B cell (primary cell): ENCODE data around the gene URM1. TPM values are rescaled to one million over a fixed set of nuclear protein-coding genes. Genes with fewer than 3 reads are reported as not detected.
"Not testable (repeated sequence)": the region's sequence is repeated elsewhere in the genome, so short reads cannot be mapped to it uniquely, and the experiment has no call there.

Source experiments
- ATAC-seq: fragments of 200-7000 bp; cut with Tn5 transposase; one replicate; pipeline ENCODE4 v1.10.0; 2021; ENCODE audit warnings: low read depth, mild to moderate bottlenecking, moderate number of reproducible peaks, moderate library complexity
- CTCF ChIA-PET: fragments of 350-600 bp; sonication (Branson Sonifier 250); formaldehyde crosslinking; loops from one replicate; lab custom pipeline; 2021; ENCODE audit warnings: antibody characterized with exemption, inconsistent platforms; lab: Charles Lee
- POLR2A ChIA-PET: fragments of 350-600 bp; sonication (Branson Sonifier 250); formaldehyde crosslinking; loops from one replicate; lab custom pipeline; 2021; ENCODE audit warnings: antibody characterized with exemption; lab: Charles Lee
- DNase-seq: peaks from one replicate; pipeline ENCODE4 v3.0.0; 2013
- H2AFZ ChIP-seq: 2 replicates; pipeline ENCODE4 v1.6.1; 2012; ENCODE audit warnings: mild to moderate bottlenecking, low read depth, low read length; ENCODE audit not compliant: insufficient read depth, poor library complexity, severe bottlenecking
- H3K27ac ChIP-seq, 2 donors: 1 replicate in 1 of 2; 2 replicates in 1 of 2; pipeline ENCODE4 v1.5.1; 2012 to 2013; ENCODE audit warnings: low read length in 2 of 2, mild to moderate bottlenecking in 2 of 2, moderate library complexity in 1 of 2
- H3K27me3 ChIP-seq, 4 experiments: fragments of 200-600 bp in 1 of 4; sonication (generic) in 1 of 4; replicated peaks in 1 of 4; 1 replicate in 2 of 4; 2 replicates in 2 of 4; pipeline versions ENCODE4 v1.6.1 to v1.7.0; 2013 to 2016; ENCODE audit warnings: low read length in 3 of 4, mild to moderate bottlenecking in 2 of 4, mixed read lengths in 1 of 4, moderate library complexity in 1 of 4; ENCODE audit not compliant: insufficient read depth in 4 of 4, control insufficient read depth in 3 of 4; ENCODE audit errors: control extremely low read depth in 1 of 4
- H3K36me3 ChIP-seq, 2 experiments: replicated peaks in 1 of 2; 1 replicate in 1 of 2; 2 replicates in 1 of 2; pipeline versions ENCODE4 v1.6.1 to v1.7.1; 2013; ENCODE audit warnings: low read length in 1 of 2; ENCODE audit not compliant: insufficient read depth in 2 of 2, control insufficient read depth in 1 of 2; ENCODE audit errors: control extremely low read depth in 1 of 2, extremely low read depth in 1 of 2
- H3K4me1 ChIP-seq, 2 donors: fragments of 200-600 bp in 1 of 2; sonication (generic) in 1 of 2; 1 replicate in 1 of 2; 2 replicates in 1 of 2; pipeline versions ENCODE4 v1.5.1 to v1.6.1; 2013 to 2017; ENCODE audit warnings: low read length in 2 of 2; ENCODE audit not compliant: control insufficient read depth in 2 of 2, insufficient read depth in 2 of 2
- H3K4me2 ChIP-seq: replicated peaks from 2 replicates; pipeline ENCODE3; 2012; ENCODE audit warnings: mild to moderate bottlenecking, low read depth, low read length; ENCODE audit not compliant: poor library complexity, severe bottlenecking
- H3K4me3 ChIP-seq, 5 experiments: fragments of 200-600 bp in 1 of 5; sonication (generic) in 1 of 5; 1 replicate in 3 of 5; 2 replicates in 2 of 5; pipeline versions ENCODE4 v1.5.1 to v1.7.0; 2011 to 2016; ENCODE audit warnings: low read length in 4 of 5, mild to moderate bottlenecking in 4 of 5, low read depth in 2 of 5, control low read depth in 1 of 5, moderate library complexity in 1 of 5; ENCODE audit not compliant: insufficient read depth in 1 of 5; ENCODE audit errors: control extremely low read depth in 1 of 5, extremely low read depth in 1 of 5
- H3K79me2 ChIP-seq: fragments of 200-600 bp; sonication (generic); one replicate; pipeline ENCODE4 v1.6.0; 2016; ENCODE audit warnings: low read length; ENCODE audit not compliant: control insufficient read depth, insufficient read depth
- H3K9ac ChIP-seq: fragments of 200-600 bp; sonication (generic); 2 replicates; pipeline ENCODE4 v1.6.1; 2017; ENCODE audit warnings: mild to moderate bottlenecking, low read length, moderate library complexity
- H3K9me3 ChIP-seq, 3 donors: one replicate each; pipeline versions ENCODE4 v1.6.1 to v1.7.1; 2013; ENCODE audit warnings: low read length in 2 of 3; ENCODE audit not compliant: control insufficient read depth in 2 of 3, insufficient read depth in 1 of 3; ENCODE audit errors: control extremely low read depth in 1 of 3
- H4K20me1 ChIP-seq: 2 replicates; pipeline ENCODE4 v1.6.0; 2012; ENCODE audit warnings: mild to moderate bottlenecking, low read length; ENCODE audit not compliant: insufficient read depth, control insufficient read depth, poor library complexity, severe bottlenecking
- H3K27ac Mint-ChIP-seq: one replicate; pipeline ENCODE4 v1.8.0; 2021; ENCODE audit warnings: mixed read lengths
- H3K27me3 Mint-ChIP-seq: one replicate; pipeline ENCODE4 v1.8.0; 2021; ENCODE audit warnings: mixed read lengths
- H3K4me1 Mint-ChIP-seq: one replicate; pipeline ENCODE4 v1.8.0; 2021; ENCODE audit warnings: mixed read lengths
- H3K4me3 Mint-ChIP-seq: one replicate; pipeline ENCODE4 v1.8.0; 2021; ENCODE audit warnings: mixed read lengths
- H3K9me3 Mint-ChIP-seq: one replicate; pipeline ENCODE4 v1.8.0; 2022; ENCODE audit warnings: mixed read lengths; ENCODE audit not compliant: insufficient read depth
- EZH2 ChIP-seq: IDR thresholded peaks from 2 replicates; pipeline ENCODE4 v1.6.1; 2012; ENCODE audit warnings: borderline replicate concordance, low read depth, mild to moderate bottlenecking, moderate library complexity, low read length; ENCODE audit not compliant: insufficient read depth, poor library complexity, severe bottlenecking
- WGBS: methylation state at CpG from one replicate; pipeline ENCODE4 v1.1.5; 2013; ENCODE audit warnings: missing lambda C conversion rate; ENCODE audit not compliant: insufficient coverage; 5-methylcytosine and 5-hydroxymethylcytosine counted together
- intact Hi-C: fragments of 100-400 bp; cut with micrococcal nuclease; formaldehyde crosslinking; loops from one replicate; pipeline ENCODE4 v1.10.0; 2022
- polyA plus RNA-seq: library from polyadenylated mRNA; depleted of rRNA; stranded (reverse); fragments of >200 nt; gene quantifications from 2 replicates; pipeline ENCODE4 v1.2.3, GENCODE V29; 2012
- total RNA-seq, 2 donors: library from RNA; stranded (reverse); fragments of 120-200 nt in 1 of 2; gene quantifications; 1 replicate in 1 of 2; 2 replicates in 1 of 2; pipeline versions ENCODE4 v1.2.3 to v1.2.4, GENCODE V29; 2013 to 2022
- TF ChIP-seq, protein P1 (sequence below): fragments of 200-600 bp; IDR thresholded peaks from one replicate; pipeline ENCODE4 v1.8.0; 2022; ENCODE audit warnings: antibody characterized with exemption, mild to moderate bottlenecking

Gene URM1
- total and polyA plus RNA-seq, 2 donors (not counting 1 experiment from before 2014, with no cell fraction given) = 40.3 to 43.8 TPM

DNA sequence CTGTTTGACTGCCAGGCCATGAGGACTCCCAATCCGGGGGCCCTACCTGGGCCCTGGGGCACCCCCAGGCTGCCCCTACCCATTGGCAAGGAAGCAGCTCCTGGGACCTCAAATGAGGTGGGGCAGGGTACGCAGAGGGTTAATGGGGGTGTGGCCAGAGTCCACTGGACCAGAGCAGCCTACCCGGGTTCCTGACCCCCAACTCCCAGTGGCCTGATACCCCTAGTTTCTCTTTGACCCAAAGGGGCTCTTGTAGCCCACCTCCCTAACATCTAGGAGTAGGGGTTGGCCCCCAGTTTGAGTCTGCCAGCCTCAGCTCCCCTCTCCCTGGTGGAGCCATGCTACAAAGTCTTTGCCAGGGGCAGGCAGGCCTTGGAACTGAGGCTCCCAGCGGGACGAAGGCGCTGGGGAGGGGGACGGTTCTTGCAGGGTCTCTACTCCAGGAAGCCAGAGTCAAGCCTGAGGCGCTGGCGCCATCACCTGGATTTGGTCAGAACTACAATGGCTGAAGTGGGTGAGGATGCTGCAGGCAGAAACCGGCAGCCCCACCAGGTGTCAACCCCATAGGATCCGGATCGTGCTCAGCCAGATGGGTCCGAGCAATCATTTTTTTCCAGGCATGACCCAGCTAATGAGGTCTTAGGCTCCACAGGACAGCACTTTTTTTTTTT is 41.1 kb downstream of the URM1 start:
- POLR2A ChIA-PET = interaction anchor here (0.7 kb wide), 1 partner anchor 10 kb away, joined by 8 read pairs; no protein-coding TSS in a partner anchor

DNA sequence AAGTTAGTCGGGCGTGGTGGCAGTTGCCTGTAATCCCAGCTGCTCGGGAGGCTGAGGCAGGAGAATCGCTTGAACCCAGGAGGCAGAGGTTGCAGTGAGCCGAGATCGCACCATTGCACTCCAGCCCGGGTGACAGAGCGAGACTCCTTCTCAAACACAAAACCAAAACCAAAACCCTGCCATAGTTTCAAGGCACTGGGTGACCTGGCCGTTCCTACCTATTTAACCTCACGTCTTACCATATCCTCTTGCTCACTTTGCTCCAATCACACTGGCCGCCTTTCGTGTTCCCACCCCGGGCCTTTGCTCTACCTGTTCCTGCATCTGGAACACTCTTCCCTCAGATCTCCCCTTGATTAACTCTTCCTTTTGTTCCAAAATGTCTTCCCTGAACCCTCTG is 42.6 kb downstream of the URM1 start:
- 87% methylated on average over 12 of the region's 13 CpGs for WGBS

More for the DNA sequence above, 41.1 kb downstream of the URM1 start:
- no peaks in the 10 kb centered on the region for H4K20me1 ChIP-seq
- no peak overlapping the region for H3K27ac ChIP-seq
- no peak overlapping the region for H3K9ac ChIP-seq
- CTCF ChIA-PET = interaction anchor here (0.7 to 1.6 kb wide), 4 partner anchors 8 to 51 kb away, joined by 3 to 9 read pairs (median 4); partner anchors contain the start of gene CERCAM
- ATAC-seq (no peak), DNase-seq (peak; percentile 46)
- H3K27me3 Mint-ChIP-seq = peaks cover 48% of the 10 kb centered on the region
- no peaks in the 10 kb centered on the region for H3K9me3 Mint-ChIP-seq
- H3K36me3 ChIP-seq = no peaks in the 10 kb centered on the region
- H3K79me2 ChIP-seq = no peaks in the 10 kb centered on the region
- 21% methylated on average over 11 of the region's 13 CpGs for whole genome bisulfite sequencing
- intact Hi-C loops = loop anchor here (10.0 kb wide), 1 partner anchor 117 kb away; no protein-coding TSS in a partner anchor
- peaks cover 0 to 44% (median 10%) of the 10 kb centered on the region in 4 experiments for H3K27me3 ChIP-seq
- H3K9me3 ChIP-seq = peaks cover 0 to 4% (median 0%) of the 10 kb centered on the region in 3 donors
- H3K27ac Mint-ChIP-seq = no peak overlapping the region
- no peak overlapping the region for H3K4me3 Mint-ChIP-seq
- H3K4me1 ChIP-seq = no peaks in the 10 kb centered on the region
- no peak overlapping the region for H3K4me3 ChIP-seq
- TF ChIP-seq EZH2 = no peak
- TF ChIP-seq, protein P1, sequence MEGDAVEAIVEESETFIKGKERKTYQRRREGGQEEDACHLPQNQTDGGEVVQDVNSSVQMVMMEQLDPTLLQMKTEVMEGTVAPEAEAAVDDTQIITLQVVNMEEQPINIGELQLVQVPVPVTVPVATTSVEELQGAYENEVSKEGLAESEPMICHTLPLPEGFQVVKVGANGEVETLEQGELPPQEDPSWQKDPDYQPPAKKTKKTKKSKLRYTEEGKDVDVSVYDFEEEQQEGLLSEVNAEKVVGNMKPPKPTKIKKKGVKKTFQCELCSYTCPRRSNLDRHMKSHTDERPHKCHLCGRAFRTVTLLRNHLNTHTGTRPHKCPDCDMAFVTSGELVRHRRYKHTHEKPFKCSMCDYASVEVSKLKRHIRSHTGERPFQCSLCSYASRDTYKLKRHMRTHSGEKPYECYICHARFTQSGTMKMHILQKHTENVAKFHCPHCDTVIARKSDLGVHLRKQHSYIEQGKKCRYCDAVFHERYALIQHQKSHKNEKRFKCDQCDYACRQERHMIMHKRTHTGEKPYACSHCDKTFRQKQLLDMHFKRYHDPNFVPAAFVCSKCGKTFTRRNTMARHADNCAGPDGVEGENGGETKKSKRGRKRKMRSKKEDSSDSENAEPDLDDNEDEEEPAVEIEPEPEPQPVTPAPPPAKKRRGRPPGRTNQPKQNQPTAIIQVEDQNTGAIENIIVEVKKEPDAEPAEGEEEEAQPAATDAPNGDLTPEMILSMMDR = peak; percentile 44
- no peaks in the 10 kb centered on the region for H3K4me1 Mint-ChIP-seq
- no peak overlapping the region for H2AFZ ChIP-seq
- H3K4me2 ChIP-seq = no peak overlapping the region

More for the DNA sequence above, 42.6 kb downstream of the URM1 start:
- H3K79me2 ChIP-seq, H3K4me3 Mint-ChIP-seq, DNase-seq, H3K4me3 ChIP-seq, H3K4me1 Mint-ChIP-seq, POLR2A ChIA-PET, H3K4me1 ChIP-seq, H3K36me3 ChIP-seq, H3K27ac ChIP-seq, ATAC-seq, H2AFZ ChIP-seq, H3K27ac Mint-ChIP-seq, H3K4me2 ChIP-seq, H3K9ac ChIP-seq, H3K9me3 Mint-ChIP-seq, H4K20me1 ChIP-seq, H3K9me3 ChIP-seq: not testable (repeated sequence)
- intact Hi-C loops = loop anchor here (10.0 kb wide), 1 partner anchor 119 kb away; no protein-coding TSS in a partner anchor
- H3K27me3 ChIP-seq = peaks cover 0 to 39% (median 7%) of the 10 kb centered on the region in 4 experiments
- H3K27me3 Mint-ChIP-seq = peaks cover 47% of the 10 kb centered on the region
- CTCF ChIA-PET = interaction anchor here (1.0 to 1.5 kb wide), 2 partner anchors 25 to 52 kb away, joined by 3 read pairs; no protein-coding TSS in a partner anchor
